HepG2 (cell line): ENCODE data around the gene TPR. TPM values are rescaled to one million over a fixed set of nuclear protein-coding genes. Genes with fewer than 3 reads are reported as not detected.
A peak's percentile ranks its signal among the peaks of the same experiment; 100 is the strongest.

Experiments used
- GATA4 ChIP-seq: sonication (generic); IDR thresholded peaks from 2 replicates; pipeline ENCODE4 v1.6.1; 2016; ENCODE audit warnings: antibody characterized with exemption, low read depth, borderline replicate concordance
- GMEB2 ChIP-seq: IDR thresholded peaks from 2 replicates; pipeline ENCODE4 v1.6.1; 2016; ENCODE audit warnings: missing biosample characterization, missing genetic modification reagents, low read depth
- GPBP1L1 ChIP-seq: sonication (generic); formaldehyde crosslinking; IDR thresholded peaks from 2 replicates; pipeline ENCODE4 v1.5.0; 2020; ENCODE audit warnings: mild to moderate bottlenecking, missing genetic modification reagents
- HMG20B ChIP-seq: conservative IDR thresholded peaks from 2 replicates; pipeline ENCODE4 v1.6.1; 2016; ENCODE audit warnings: missing genetic modification reagents, missing compliant biosample characterization
- HOXA5 ChIP-seq: sonication (generic); formaldehyde crosslinking; IDR thresholded peaks from 2 replicates; pipeline ENCODE4 v1.4.0; 2020; ENCODE audit warnings: missing genetic modification reagents
- KDM2A ChIP-seq: sonication (generic); formaldehyde crosslinking; IDR thresholded peaks from 2 replicates; pipeline ENCODE4 v1.4.0; 2020; ENCODE audit warnings: low read depth, missing genetic modification reagents, borderline replicate concordance
- KDM5B ChIP-seq: sonication (generic); formaldehyde crosslinking; IDR thresholded peaks from 2 replicates; pipeline ENCODE4 v1.4.0; 2020; ENCODE audit warnings: missing genetic modification reagents, mild to moderate bottlenecking, borderline replicate concordance
- KLF9 ChIP-seq: IDR thresholded peaks from 2 replicates; pipeline ENCODE4 v1.6.1; 2016; ENCODE audit warnings: low read depth
- PAF1 ChIP-seq: IDR thresholded peaks from 2 replicates; pipeline ENCODE4 v1.6.1; 2016; ENCODE audit warnings: missing genetic modification reagents, missing compliant biosample characterization
- REXO4 ChIP-seq: sonication (generic); formaldehyde crosslinking; IDR thresholded peaks from 2 replicates; pipeline ENCODE4 v1.8.0; 2022; ENCODE audit warnings: missing genetic modification reagents, mild to moderate bottlenecking, borderline replicate concordance
- SIX1 ChIP-seq: sonication (generic); formaldehyde crosslinking; IDR thresholded peaks from 2 replicates; pipeline ENCODE4 v1.4.0; 2020; ENCODE audit warnings: missing genetic modification reagents, borderline replicate concordance
- U2AF2 ChIP-seq: fragments of 200-400 bp; formaldehyde crosslinking; IDR thresholded peaks from 2 replicates; pipeline ENCODE4 v1.6.1; 2017; ENCODE audit warnings: low read depth, mild to moderate bottlenecking, low read length
- ZNF34 ChIP-seq: sonication (generic); formaldehyde crosslinking; IDR thresholded peaks from 2 replicates; pipeline ENCODE4 v1.4.0; 2020; ENCODE audit warnings: mild to moderate bottlenecking, missing genetic modification reagents, borderline replicate concordance
- ZNF460 ChIP-seq: sonication (generic); formaldehyde crosslinking; IDR thresholded peaks from 2 replicates; pipeline ENCODE4 v1.5.1; 2020; ENCODE audit warnings: missing genetic modification reagents, mild to moderate bottlenecking, borderline replicate concordance
- ZNF543 ChIP-seq: sonication (generic); formaldehyde crosslinking; IDR thresholded peaks from 2 replicates; pipeline ENCODE4 v1.4.0; 2020; ENCODE audit warnings: mild to moderate bottlenecking, missing genetic modification reagents
- ZNF546 ChIP-seq: sonication (generic); formaldehyde crosslinking; conservative IDR thresholded peaks from 2 replicates; pipeline ENCODE4 v1.8.1; 2023; ENCODE audit warnings: mild to moderate bottlenecking, missing genetic modification reagents
- ZNF569 ChIP-seq: sonication (generic); formaldehyde crosslinking; IDR thresholded peaks from 2 replicates; pipeline ENCODE4 v1.5.0; 2020; ENCODE audit warnings: mild to moderate bottlenecking, missing genetic modification reagents, moderate library complexity, borderline replicate concordance
- ZNF891 ChIP-seq: sonication (generic); formaldehyde crosslinking; IDR thresholded peaks from 2 replicates; pipeline ENCODE4 v1.5.0; 2020; ENCODE audit warnings: mild to moderate bottlenecking, missing genetic modification reagents
- polyA plus RNA-seq, 8 experiments: library from polyadenylated mRNA; depleted of rRNA in 3 of 8; stranded (reverse) in 7 of 8; unstranded in 1 of 8; fragments of >200 nt; fragmentation: Illumina TruSeq in 4 of 8; extraction: Trizol in 4 of 8; gene quantifications; 2 replicates each; pipeline versions ENCODE4 v1.2.1 to v1.2.3, GENCODE V29; 2011 to 2016; ENCODE audit warnings: low read depth in 4 of 8, missing spikeins in 1 of 8, mixed read lengths in 1 of 8; ENCODE audit not compliant: insufficient read depth in 1 of 8
- total RNA-seq, 5 experiments: library from RNA; depleted of rRNA; stranded (reverse); fragments of >200 nt; fragmentation: Illumina TruSeq; extraction: Trizol; gene quantifications; 2 replicates each; pipeline ENCODE4 v1.2.3, GENCODE V29; 2016; ENCODE audit warnings: low read depth in 1 of 5
- TF ChIP-seq, protein P1 (sequence below): sonication (generic); formaldehyde crosslinking; IDR thresholded peaks from 2 replicates; pipeline ENCODE4 v1.5.0; 2020; ENCODE audit warnings: mild to moderate bottlenecking, low read depth, missing genetic modification reagents, borderline replicate concordance
- TF ChIP-seq, protein P2 (sequence below): sonication (generic); formaldehyde crosslinking; IDR thresholded peaks from 2 replicates; pipeline ENCODE4 v1.4.0; 2020; ENCODE audit warnings: missing genetic modification reagents, borderline replicate concordance
- TF ChIP-seq, protein P3 (sequence below): sonication (generic); IDR thresholded peaks from 2 replicates; pipeline ENCODE4 v1.6.1; 2016; ENCODE audit warnings: low read depth, borderline replicate concordance

The TPR gene
- total and polyA plus RNA-seq, 2 of the 13 experiments (the other 11 are each of a cell fraction or from before 2014, with no cell fraction given): 78.9 to 81.7 TPM

DNA sequence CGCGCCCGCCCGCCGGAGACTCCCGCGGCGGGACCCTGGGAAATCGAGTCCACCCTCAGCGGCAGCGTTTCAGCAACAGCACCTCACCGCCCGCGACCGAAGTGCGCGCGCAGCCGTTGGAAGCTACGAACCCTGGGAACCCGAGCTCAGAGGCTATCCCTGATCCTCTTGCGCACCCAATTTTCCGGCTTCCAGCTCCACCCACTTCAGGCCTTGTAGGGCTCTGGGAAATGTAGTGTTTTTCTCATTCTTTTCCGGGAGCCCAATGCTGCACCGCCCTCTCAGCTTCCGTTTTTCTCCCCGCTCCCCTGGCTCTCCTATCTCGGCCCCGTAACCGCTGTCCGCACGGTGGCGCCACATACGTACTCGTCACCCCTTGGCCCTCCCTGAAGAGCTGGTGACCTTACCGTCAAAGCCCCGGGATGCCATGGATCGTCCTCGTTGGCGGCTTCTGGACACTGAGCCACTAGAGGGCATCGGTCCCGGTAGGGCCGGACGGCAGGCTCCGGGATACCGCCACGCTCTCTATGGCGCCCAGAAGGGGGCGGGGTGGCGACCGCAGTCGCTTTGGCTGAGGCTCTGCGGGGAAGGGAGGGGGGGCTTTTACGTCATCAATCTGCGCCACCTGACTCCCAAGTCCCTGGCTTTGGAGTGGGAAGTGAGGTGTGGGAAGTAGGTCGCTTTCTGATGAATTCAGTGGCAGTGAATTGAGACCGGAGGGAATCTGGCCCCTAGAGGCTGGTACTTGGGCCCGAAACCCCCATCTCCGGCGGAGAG is at the start of gene TPR, which contains the start of gene ODR4 (continued):
- TF ChIP-seq ZNF891 (CRISPR knock-in tag) (no peak), ZNF546 (CRISPR knock-in tag) (no peak), GMEB2 (CRISPR knock-in tag) (no peak), ZNF569 (CRISPR knock-in tag) (0 out of 2 replicates have a peak, but pooled peaks have one; percentile 11), REXO4 (CRISPR knock-in tag) (no peak), U2AF2 (no peak), GATA4 (no peak), PAF1 (CRISPR knock-in tag) (no peak), ZNF460 (peak; percentile 44; the same call in 1 of the 2 replicates), GPBP1L1 (CRISPR knock-in tag) (no peak), SIX1 (CRISPR knock-in tag) (no peak), ZNF34 (0 out of 2 replicates have a peak, but pooled peaks have one; percentile 46), KLF9 (CRISPR knock-in tag) (no peak), HMG20B (CRISPR knock-in tag) (peak; percentile 56), HOXA5 (CRISPR knock-in tag) (peak; percentile 55), KDM5B (no peak; the same call in 1 of the 2 replicates), KDM2A (CRISPR knock-in tag) (peak; percentile 74), ZNF543 (CRISPR knock-in tag) (peak; percentile 84; the same call in 1 of the 2 replicates)
- TF ChIP-seq, protein P1, sequence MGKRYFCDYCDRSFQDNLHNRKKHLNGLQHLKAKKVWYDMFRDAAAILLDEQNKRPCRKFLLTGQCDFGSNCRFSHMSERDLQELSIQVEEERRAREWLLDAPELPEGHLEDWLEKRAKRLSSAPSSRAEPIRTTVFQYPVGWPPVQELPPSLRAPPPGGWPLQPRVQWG: no peak
- TF ChIP-seq, protein P2, sequence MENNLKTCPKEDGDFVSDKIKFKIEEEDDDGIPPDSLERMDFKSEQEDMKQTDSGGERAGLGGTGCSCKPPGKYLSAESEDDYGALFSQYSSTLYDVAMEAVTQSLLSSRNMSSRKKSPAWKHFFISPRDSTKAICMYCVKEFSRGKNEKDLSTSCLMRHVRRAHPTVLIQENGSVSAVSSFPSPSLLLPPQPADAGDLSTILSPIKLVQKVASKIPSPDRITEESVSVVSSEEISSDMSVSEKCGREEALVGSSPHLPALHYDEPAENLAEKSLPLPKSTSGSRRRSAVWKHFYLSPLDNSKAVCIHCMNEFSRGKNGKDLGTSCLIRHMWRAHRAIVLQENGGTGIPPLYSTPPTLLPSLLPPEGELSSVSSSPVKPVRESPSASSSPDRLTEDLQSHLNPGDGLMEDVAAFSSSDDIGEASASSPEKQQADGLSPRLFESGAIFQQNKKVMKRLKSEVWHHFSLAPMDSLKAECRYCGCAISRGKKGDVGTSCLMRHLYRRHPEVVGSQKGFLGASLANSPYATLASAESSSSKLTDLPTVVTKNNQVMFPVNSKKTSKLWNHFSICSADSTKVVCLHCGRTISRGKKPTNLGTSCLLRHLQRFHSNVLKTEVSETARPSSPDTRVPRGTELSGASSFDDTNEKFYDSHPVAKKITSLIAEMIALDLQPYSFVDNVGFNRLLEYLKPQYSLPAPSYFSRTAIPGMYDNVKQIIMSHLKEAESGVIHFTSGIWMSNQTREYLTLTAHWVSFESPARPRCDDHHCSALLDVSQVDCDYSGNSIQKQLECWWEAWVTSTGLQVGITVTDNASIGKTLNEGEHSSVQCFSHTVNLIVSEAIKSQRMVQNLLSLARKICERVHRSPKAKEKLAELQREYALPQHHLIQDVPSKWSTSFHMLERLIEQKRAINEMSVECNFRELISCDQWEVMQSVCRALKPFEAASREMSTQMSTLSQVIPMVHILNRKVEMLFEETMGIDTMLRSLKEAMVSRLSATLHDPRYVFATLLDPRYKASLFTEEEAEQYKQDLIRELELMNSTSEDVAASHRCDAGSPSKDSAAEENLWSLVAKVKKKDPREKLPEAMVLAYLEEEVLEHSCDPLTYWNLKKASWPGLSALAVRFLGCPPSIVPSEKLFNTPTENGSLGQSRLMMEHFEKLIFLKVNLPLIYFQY: no peak; the same call in 1 of the 2 replicates
- TF ChIP-seq, protein P3, sequence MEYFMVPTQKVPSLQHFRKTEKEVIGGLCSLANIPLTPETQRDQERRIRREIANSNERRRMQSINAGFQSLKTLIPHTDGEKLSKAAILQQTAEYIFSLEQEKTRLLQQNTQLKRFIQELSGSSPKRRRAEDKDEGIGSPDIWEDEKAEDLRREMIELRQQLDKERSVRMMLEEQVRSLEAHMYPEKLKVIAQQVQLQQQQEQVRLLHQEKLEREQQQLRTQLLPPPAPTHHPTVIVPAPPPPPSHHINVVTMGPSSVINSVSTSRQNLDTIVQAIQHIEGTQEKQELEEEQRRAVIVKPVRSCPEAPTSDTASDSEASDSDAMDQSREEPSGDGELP: no peak; the same call in 1 of the 2 replicates
